ENCODE measurements around the gene NR1H2.
"Not testable (repeated sequence)": the region's sequence is repeated elsewhere in the genome, so short reads cannot be mapped to it uniquely, and the experiment has no call there.

The NR1H2 gene

GRCh38 chr19:50344661-50345318 lies 31.5 kb upstream of the NR1H2 start:
- no peaks in the 10 kb centered on the region for H3K36me3 ChIP-seq (ENCODE audit: control insufficient read depth in 5 of 5, insufficient read depth in 5 of 5, low read length in 5 of 5)
- H3K27me3 ChIP-seq (ENCODE audit: control insufficient read depth in 5 of 5, insufficient read depth in 4 of 5, low read length in 5 of 5) = peaks cover 0 to 5% (median 0%) of the 10 kb centered on the region in 5 donors
- H3K9me3 ChIP-seq (ENCODE audit: control insufficient read depth in 5 of 5, low read length in 5 of 5) = peaks cover 2 to 8% (median 6%) of the 10 kb centered on the region in 5 donors
- H3K27ac ChIP-seq (ENCODE audit: low read depth, low read length) = no peak overlapping the region
- H3K4me1 ChIP-seq (ENCODE audit: control insufficient read depth in 5 of 5, insufficient read depth in 5 of 5, low read length in 5 of 5) = peaks cover 0 to 10% (median 0%) of the 10 kb centered on the region in 5 donors
- H3K4me3 ChIP-seq (ENCODE audit: low read depth in 1 of 5, low read length in 5 of 5) = peak overlapping the region in 1 of 5 donors; percentile 35
- H3K9ac ChIP-seq (ENCODE audit: low read length in 5 of 5) = no peak overlapping the region

- peaks cover 0 to 12% (median 0%) of the 10 kb centered on the region in 5 donors for H3K27me3 ChIP-seq (ENCODE audit: control insufficient read depth in 5 of 5, insufficient read depth in 4 of 5, low read length in 5 of 5)
- not testable (repeated sequence) for H3K9me3 ChIP-seq (ENCODE audit: control insufficient read depth in 5 of 5, low read length in 5 of 5)
These were observed 29.1 kb upstream of the NR1H2 start for GRCh38 chr19:50347089-50347581.

GRCh38 chr19:50349277-50350057 lies 26.8 kb upstream of the NR1H2 start:
- peaks cover 0 to 12% (median 0%) of the 10 kb centered on the region in 5 donors for H3K27me3 ChIP-seq (ENCODE audit: control insufficient read depth in 5 of 5, insufficient read depth in 4 of 5, low read length in 5 of 5)
- peaks cover 0 to 3% (median 0%) of the 10 kb centered on the region in 5 donors for H3K4me1 ChIP-seq (ENCODE audit: control insufficient read depth in 5 of 5, insufficient read depth in 5 of 5, low read length in 5 of 5)
- peaks cover 2 to 8% (median 6%) of the 10 kb centered on the region in 5 donors for H3K9me3 ChIP-seq (ENCODE audit: control insufficient read depth in 5 of 5, low read length in 5 of 5)
- H3K9ac ChIP-seq (ENCODE audit: low read length in 5 of 5) = no peak overlapping the region
- no peaks in the 10 kb centered on the region for H3K36me3 ChIP-seq (ENCODE audit: control insufficient read depth in 5 of 5, insufficient read depth in 5 of 5, low read length in 5 of 5)
- H3K27ac ChIP-seq (ENCODE audit: low read depth, low read length) = no peak overlapping the region
- no peak overlapping the region for H3K4me3 ChIP-seq (ENCODE audit: low read depth in 1 of 5, low read length in 5 of 5)

More at GRCh38 chr19:50347089-50347581, 29.1 kb upstream of the NR1H2 start:
- H3K27ac ChIP-seq (ENCODE audit: low read depth, low read length); H3K9ac ChIP-seq (ENCODE audit: low read length in 5 of 5); H3K4me3 ChIP-seq (ENCODE audit: low read depth in 1 of 5, low read length in 5 of 5); H3K36me3 ChIP-seq (ENCODE audit: control insufficient read depth in 5 of 5, insufficient read depth in 5 of 5, low read length in 5 of 5): not testable (repeated sequence)
- peaks cover 0 to 10% (median 0%) of the 10 kb centered on the region in 5 donors for H3K4me1 ChIP-seq (ENCODE audit: control insufficient read depth in 5 of 5, insufficient read depth in 5 of 5, low read length in 5 of 5)

- H3K9ac ChIP-seq (ENCODE audit: low read length in 5 of 5) = no peak overlapping the region
- peaks cover 0 to 12% (median 0%) of the 10 kb centered on the region in 5 donors for H3K27me3 ChIP-seq (ENCODE audit: control insufficient read depth in 5 of 5, insufficient read depth in 4 of 5, low read length in 5 of 5)
- H3K27ac ChIP-seq (ENCODE audit: low read depth, low read length) = no peak overlapping the region
These were observed 24.0 kb upstream of the NR1H2 start for GRCh38 chr19:50352242-50352641.

GRCh38 chr19:50353487-50353880 lies 22.8 kb upstream of the NR1H2 start:
- not testable (repeated sequence) for H3K9me3 ChIP-seq (ENCODE audit: control insufficient read depth in 5 of 5, low read length in 5 of 5); H3K27ac ChIP-seq (ENCODE audit: low read depth, low read length); H3K9ac ChIP-seq (ENCODE audit: low read length in 5 of 5); H3K36me3 ChIP-seq (ENCODE audit: control insufficient read depth in 5 of 5, insufficient read depth in 5 of 5, low read length in 5 of 5); H3K4me3 ChIP-seq (ENCODE audit: low read depth in 1 of 5, low read length in 5 of 5)
- H3K27me3 ChIP-seq (ENCODE audit: control insufficient read depth in 5 of 5, insufficient read depth in 4 of 5, low read length in 5 of 5) = peaks cover 0 to 12% (median 0%) of the 10 kb centered on the region in 5 donors
- H3K4me1 ChIP-seq (ENCODE audit: control insufficient read depth in 5 of 5, insufficient read depth in 5 of 5, low read length in 5 of 5) = peaks cover 0 to 14% (median 13%) of the 10 kb centered on the region in 5 donors

More at GRCh38 chr19:50352242-50352641, 24.0 kb upstream of the NR1H2 start:
- H3K9me3 ChIP-seq (ENCODE audit: control insufficient read depth in 5 of 5, low read length in 5 of 5) = no peaks in the 10 kb centered on the region
- H3K4me3 ChIP-seq (ENCODE audit: low read depth in 1 of 5, low read length in 5 of 5) = no peak overlapping the region
- H3K36me3 ChIP-seq (ENCODE audit: control insufficient read depth in 5 of 5, insufficient read depth in 5 of 5, low read length in 5 of 5) = no peaks in the 10 kb centered on the region
- H3K4me1 ChIP-seq (ENCODE audit: control insufficient read depth in 5 of 5, insufficient read depth in 5 of 5, low read length in 5 of 5) = peaks cover 0 to 2% (median 2%) of the 10 kb centered on the region in 5 donors

- no peaks in the 10 kb centered on the region for H3K36me3 ChIP-seq (ENCODE audit: control insufficient read depth in 5 of 5, insufficient read depth in 5 of 5, low read length in 5 of 5)
- no peaks in the 10 kb centered on the region for H3K9me3 ChIP-seq (ENCODE audit: control insufficient read depth in 5 of 5, low read length in 5 of 5)
- no peak overlapping the region for H3K9ac ChIP-seq (ENCODE audit: low read length in 5 of 5)
- peak overlapping the region in 3 of 5 donors; percentile 69 to 88 (median 72) for H3K4me3 ChIP-seq (ENCODE audit: low read depth in 1 of 5, low read length in 5 of 5)
- H3K27me3 ChIP-seq (ENCODE audit: control insufficient read depth in 5 of 5, insufficient read depth in 4 of 5, low read length in 5 of 5) = peaks cover 0 to 4% (median 0%) of the 10 kb centered on the region in 5 donors
- peaks cover 0 to 20% (median 17%) of the 10 kb centered on the region in 5 donors for H3K4me1 ChIP-seq (ENCODE audit: control insufficient read depth in 5 of 5, insufficient read depth in 5 of 5, low read length in 5 of 5)
- no peak overlapping the region for H3K27ac ChIP-seq (ENCODE audit: low read depth, low read length)
These were observed 19.5 kb upstream of the NR1H2 start for GRCh38 chr19:50356691-50357177.

GRCh38 chr19:50357178-50358100 lies 18.8 kb upstream of the NR1H2 start:
- Histone ChIP-seq H3K36me3 (ENCODE audit: control insufficient read depth in 5 of 5, insufficient read depth in 5 of 5, low read length in 5 of 5) (no peaks in the 10 kb centered on the region), H3K4me3 (ENCODE audit: low read depth in 1 of 5, low read length in 5 of 5) (peak overlapping the region; percentile 68 to 88 (median 72)), H3K4me1 (ENCODE audit: control insufficient read depth in 5 of 5, insufficient read depth in 5 of 5, low read length in 5 of 5) (peaks cover 0 to 20% (median 17%) of the 10 kb centered on the region in 5 donors), H3K27ac (ENCODE audit: low read depth, low read length) (peak overlapping the region; percentile 57), H3K9me3 (ENCODE audit: control insufficient read depth in 5 of 5, low read length in 5 of 5) (no peaks in the 10 kb centered on the region), H3K27me3 (ENCODE audit: control insufficient read depth in 5 of 5, insufficient read depth in 4 of 5, low read length in 5 of 5) (no peaks in the 10 kb centered on the region), H3K9ac (ENCODE audit: low read length in 5 of 5) (peak overlapping the region; percentile 56 to 79 (median 74))

- H3K36me3 ChIP-seq (ENCODE audit: control insufficient read depth in 5 of 5, insufficient read depth in 5 of 5, low read length in 5 of 5) = no peaks in the 10 kb centered on the region
- H3K4me1 ChIP-seq (ENCODE audit: control insufficient read depth in 5 of 5, insufficient read depth in 5 of 5, low read length in 5 of 5) = peaks cover 0 to 20% (median 17%) of the 10 kb centered on the region in 5 donors
- H3K27ac ChIP-seq (ENCODE audit: low read depth, low read length) = no peak overlapping the region
- H3K4me3 ChIP-seq (ENCODE audit: low read depth in 1 of 5, low read length in 5 of 5) = peak overlapping the region; percentile 64 to 79 (median 72)
- no peaks in the 10 kb centered on the region for H3K27me3 ChIP-seq (ENCODE audit: control insufficient read depth in 5 of 5, insufficient read depth in 4 of 5, low read length in 5 of 5)
- H3K9ac ChIP-seq (ENCODE audit: low read length in 5 of 5) = peak overlapping the region in 2 of 5 donors; percentile 48 to 69
- H3K9me3 ChIP-seq (ENCODE audit: control insufficient read depth in 5 of 5, low read length in 5 of 5) = no peaks in the 10 kb centered on the region
These were observed 17.6 kb upstream of the NR1H2 start for GRCh38 chr19:50358483-50359327.

Data from subcutaneous abdominal adipose tissue (tissue), 5 donors.